Panc1 (cell line): ENCODE measurements around the gene NBDY. TPM values are rescaled to one million over a fixed set of nuclear protein-coding genes. Genes with fewer than 3 reads are reported as not detected.

Experiments used
- ATAC-seq: fragments of 200-7000 bp; cut with Tn5 transposase; 2 replicates; pipeline ENCODE4 v1.9.1; 2020; ENCODE audit warnings: mild to moderate bottlenecking, moderate library complexity
- BruUV-seq: library from RNA; stranded (reverse); fragments of 400-500 nt; replicated peaks from 2 replicates; lab custom pipeline; 2021; lab: Mats Ljungman, UMichigan
- CTCF ChIA-PET: fragments of 300-600 bp; sonication (Branson Sonifier 250); formaldehyde crosslinking; loops from one replicate; lab custom pipeline; 2022; ENCODE audit warnings: antibody characterized with exemption; lab: Charles Lee
- POLR2A ChIA-PET: fragments of 300-600 bp; sonication (Branson Sonifier 250); formaldehyde crosslinking; loops from one replicate; lab custom pipeline; 2022; ENCODE audit warnings: antibody characterized with exemption; lab: Charles Lee
- DNase-seq: peaks from one replicate; pipeline ENCODE4 v3.0.0-alpha.2; 2010; ENCODE audit warnings: low read depth, low spot score
- H3K27ac ChIP-seq: 2 replicates; pipeline ENCODE4 v1.5.1; 2011; ENCODE audit warnings: mild to moderate bottlenecking, low read length, inconsistent platforms
- H3K27me3 ChIP-seq: fragments of 200-500 bp; sonication (Bioruptor generic); 2 replicates; pipeline ENCODE4 v1.6.0; 2014; ENCODE audit warnings: low read length, inconsistent platforms; ENCODE audit not compliant: control insufficient read depth, insufficient read depth
- H3K36me3 ChIP-seq: fragments of 200-500 bp; sonication (Bioruptor generic); 2 replicates; pipeline ENCODE4 v1.5.1; 2014; ENCODE audit warnings: inconsistent platforms, mild to moderate bottlenecking, low read length, moderate library complexity; ENCODE audit not compliant: control insufficient read depth, insufficient read depth
- H3K4me1 ChIP-seq: 2 replicates; pipeline ENCODE4 v1.5.1; 2011; ENCODE audit warnings: inconsistent platforms, mild to moderate bottlenecking, low read length, moderate library complexity; ENCODE audit not compliant: control insufficient read depth, insufficient read depth
- H3K4me3 ChIP-seq, 2 experiments: 2 replicates each; pipeline ENCODE4 v1.5.1; 2011 to 2012; ENCODE audit warnings: low read depth in 2 of 2, low read length in 2 of 2, mild to moderate bottlenecking in 2 of 2, inconsistent platforms in 1 of 2, moderate library complexity in 1 of 2
- H3K9me3 ChIP-seq: fragments of 200-500 bp; sonication (Bioruptor generic); 2 replicates; pipeline ENCODE4 v1.5.1; 2014; ENCODE audit warnings: low read depth, mild to moderate bottlenecking, inconsistent platforms, low read length, moderate library complexity; ENCODE audit not compliant: control insufficient read depth, insufficient read depth
- SIN3A ChIP-seq: IDR thresholded peaks from 2 replicates; pipeline ENCODE4 v1.6.1; 2012; ENCODE audit warnings: low read depth, mild to moderate bottlenecking, low read length, moderate library complexity, borderline replicate concordance; ENCODE audit not compliant: insufficient read depth
- in situ Hi-C: cut with HindIII; loops from 2 replicates; pipeline ENCODE4 v1.10.0; 2016; ENCODE audit warnings: low sequenced_read_pairs, low pct_unique_long_range_greater_than_20kb
- intact Hi-C: fragments of 100-400 bp; cut with micrococcal nuclease; formaldehyde crosslinking; loops from one replicate; pipeline ENCODE4 v1.10.0; 2022; ENCODE audit not compliant: unreplicated experiment
- total RNA-seq: library from RNA; stranded (reverse); gene quantifications from one replicate; pipeline ENCODE4 v1.2.1, GENCODE V29; 2021; ENCODE audit not compliant: unreplicated experiment
- TF ChIP-seq, protein P1 (sequence below), 2 experiments: IDR thresholded peaks; 2 replicates each; pipeline ENCODE4 v1.6.1; 2011 to 2012; ENCODE audit warnings: low read depth in 2 of 2, control low read depth in 1 of 2, low read length in 1 of 2, mild to moderate bottlenecking in 1 of 2, moderate library complexity in 1 of 2; ENCODE audit not compliant: insufficient read depth in 1 of 2
- TF ChIP-seq, protein P2 (sequence below): fragments of 450-650 bp; IDR thresholded peaks from 2 replicates; pipeline ENCODE4 v1.5.1; 2017; ENCODE audit warnings: mild to moderate bottlenecking

Gene NBDY
- total RNA-seq, 1 experiment from 2014 or later, result 52.0 TPM

DNA sequence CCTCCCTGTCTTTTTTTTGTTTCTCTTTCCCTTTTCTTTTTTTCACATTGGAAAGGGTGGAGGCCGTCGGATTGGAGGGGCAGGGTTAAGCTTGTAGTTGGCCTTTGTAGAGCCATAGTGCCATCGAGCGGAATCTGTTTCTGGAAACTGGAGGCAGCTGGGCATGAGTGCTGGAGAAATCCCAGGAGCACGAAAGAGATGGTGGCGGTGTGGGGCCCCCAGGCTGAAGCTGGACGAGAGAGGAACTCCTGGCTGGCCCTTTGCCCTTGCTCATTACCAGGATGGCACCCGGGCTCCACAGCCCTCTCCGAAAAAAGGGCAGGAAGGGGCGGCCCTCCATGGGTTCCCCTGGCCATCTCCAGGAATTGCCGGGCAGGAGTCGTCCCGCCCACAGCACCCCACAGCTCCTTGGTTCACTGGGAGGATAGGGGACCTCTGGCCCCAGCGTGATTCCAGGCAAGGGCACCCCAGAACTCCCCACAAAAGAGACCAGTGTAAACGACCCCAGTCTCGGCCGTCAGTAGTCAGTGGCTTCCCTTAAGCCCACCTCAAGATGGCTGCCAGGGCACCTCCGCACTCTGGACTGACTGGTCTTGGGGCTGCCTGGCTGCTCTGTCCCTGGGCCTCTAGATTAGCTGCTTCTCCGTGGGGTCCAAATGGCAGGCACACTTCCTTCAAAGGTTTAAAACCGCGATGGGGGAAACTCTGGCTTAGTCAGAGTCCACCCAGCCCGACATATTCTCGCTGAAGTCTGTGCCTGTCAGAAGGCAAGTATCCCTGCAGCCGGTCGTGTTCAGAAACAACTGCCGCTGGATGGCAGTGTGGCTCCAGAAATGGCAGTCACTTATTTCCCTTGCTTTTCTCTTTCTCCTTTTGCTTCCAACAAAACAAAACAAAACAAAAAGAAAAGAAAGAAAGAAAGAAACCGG lies 74.1 kb downstream of the NBDY start:
- H3K36me3 ChIP-seq, result no peaks in the 10 kb centered on the region
- ChIA-PET POLR2A (no interaction called here), CTCF (interaction anchor here (2.0 kb wide), 1 partner anchor 175 kb away, joined by 5 read pairs; no protein-coding TSS in a partner anchor)
- H3K4me3 ChIP-seq, result peak overlapping the region in 1 of 2 experiments; percentile 12; a peak in 1 of 4 replicates
- DNase-seq, result peak; percentile 10
- H3K27me3 ChIP-seq, result no peaks in the 10 kb centered on the region
- BruUV-seq, result no TSS peak
- H3K27ac ChIP-seq, result no peak overlapping the region
- TF ChIP-seq, protein P1, sequence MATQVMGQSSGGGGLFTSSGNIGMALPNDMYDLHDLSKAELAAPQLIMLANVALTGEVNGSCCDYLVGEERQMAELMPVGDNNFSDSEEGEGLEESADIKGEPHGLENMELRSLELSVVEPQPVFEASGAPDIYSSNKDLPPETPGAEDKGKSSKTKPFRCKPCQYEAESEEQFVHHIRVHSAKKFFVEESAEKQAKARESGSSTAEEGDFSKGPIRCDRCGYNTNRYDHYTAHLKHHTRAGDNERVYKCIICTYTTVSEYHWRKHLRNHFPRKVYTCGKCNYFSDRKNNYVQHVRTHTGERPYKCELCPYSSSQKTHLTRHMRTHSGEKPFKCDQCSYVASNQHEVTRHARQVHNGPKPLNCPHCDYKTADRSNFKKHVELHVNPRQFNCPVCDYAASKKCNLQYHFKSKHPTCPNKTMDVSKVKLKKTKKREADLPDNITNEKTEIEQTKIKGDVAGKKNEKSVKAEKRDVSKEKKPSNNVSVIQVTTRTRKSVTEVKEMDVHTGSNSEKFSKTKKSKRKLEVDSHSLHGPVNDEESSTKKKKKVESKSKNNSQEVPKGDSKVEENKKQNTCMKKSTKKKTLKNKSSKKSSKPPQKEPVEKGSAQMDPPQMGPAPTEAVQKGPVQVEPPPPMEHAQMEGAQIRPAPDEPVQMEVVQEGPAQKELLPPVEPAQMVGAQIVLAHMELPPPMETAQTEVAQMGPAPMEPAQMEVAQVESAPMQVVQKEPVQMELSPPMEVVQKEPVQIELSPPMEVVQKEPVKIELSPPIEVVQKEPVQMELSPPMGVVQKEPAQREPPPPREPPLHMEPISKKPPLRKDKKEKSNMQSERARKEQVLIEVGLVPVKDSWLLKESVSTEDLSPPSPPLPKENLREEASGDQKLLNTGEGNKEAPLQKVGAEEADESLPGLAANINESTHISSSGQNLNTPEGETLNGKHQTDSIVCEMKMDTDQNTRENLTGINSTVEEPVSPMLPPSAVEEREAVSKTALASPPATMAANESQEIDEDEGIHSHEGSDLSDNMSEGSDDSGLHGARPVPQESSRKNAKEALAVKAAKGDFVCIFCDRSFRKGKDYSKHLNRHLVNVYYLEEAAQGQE (IDR thresholded peaks at IDR 0.05; ENCODE audit: insufficient read depth in 1 of 2, low read depth in 2 of 2, low read length in 1 of 2), result no peak
- TF ChIP-seq, protein P2, sequence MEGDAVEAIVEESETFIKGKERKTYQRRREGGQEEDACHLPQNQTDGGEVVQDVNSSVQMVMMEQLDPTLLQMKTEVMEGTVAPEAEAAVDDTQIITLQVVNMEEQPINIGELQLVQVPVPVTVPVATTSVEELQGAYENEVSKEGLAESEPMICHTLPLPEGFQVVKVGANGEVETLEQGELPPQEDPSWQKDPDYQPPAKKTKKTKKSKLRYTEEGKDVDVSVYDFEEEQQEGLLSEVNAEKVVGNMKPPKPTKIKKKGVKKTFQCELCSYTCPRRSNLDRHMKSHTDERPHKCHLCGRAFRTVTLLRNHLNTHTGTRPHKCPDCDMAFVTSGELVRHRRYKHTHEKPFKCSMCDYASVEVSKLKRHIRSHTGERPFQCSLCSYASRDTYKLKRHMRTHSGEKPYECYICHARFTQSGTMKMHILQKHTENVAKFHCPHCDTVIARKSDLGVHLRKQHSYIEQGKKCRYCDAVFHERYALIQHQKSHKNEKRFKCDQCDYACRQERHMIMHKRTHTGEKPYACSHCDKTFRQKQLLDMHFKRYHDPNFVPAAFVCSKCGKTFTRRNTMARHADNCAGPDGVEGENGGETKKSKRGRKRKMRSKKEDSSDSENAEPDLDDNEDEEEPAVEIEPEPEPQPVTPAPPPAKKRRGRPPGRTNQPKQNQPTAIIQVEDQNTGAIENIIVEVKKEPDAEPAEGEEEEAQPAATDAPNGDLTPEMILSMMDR, result peak; percentile 70
- in situ Hi-C loops, result no loop called here
- H3K9me3 ChIP-seq, result no peaks in the 10 kb centered on the region
- ATAC-seq, result 0 out of 2 replicates have a peak, but pooled peaks have one; percentile 77
- intact Hi-C loops, result loop anchor here (1.0 kb wide), 1 partner anchor 175 kb away; no protein-coding TSS in a partner anchor
- no peaks in the 10 kb centered on the region for H3K4me1 ChIP-seq

DNA sequence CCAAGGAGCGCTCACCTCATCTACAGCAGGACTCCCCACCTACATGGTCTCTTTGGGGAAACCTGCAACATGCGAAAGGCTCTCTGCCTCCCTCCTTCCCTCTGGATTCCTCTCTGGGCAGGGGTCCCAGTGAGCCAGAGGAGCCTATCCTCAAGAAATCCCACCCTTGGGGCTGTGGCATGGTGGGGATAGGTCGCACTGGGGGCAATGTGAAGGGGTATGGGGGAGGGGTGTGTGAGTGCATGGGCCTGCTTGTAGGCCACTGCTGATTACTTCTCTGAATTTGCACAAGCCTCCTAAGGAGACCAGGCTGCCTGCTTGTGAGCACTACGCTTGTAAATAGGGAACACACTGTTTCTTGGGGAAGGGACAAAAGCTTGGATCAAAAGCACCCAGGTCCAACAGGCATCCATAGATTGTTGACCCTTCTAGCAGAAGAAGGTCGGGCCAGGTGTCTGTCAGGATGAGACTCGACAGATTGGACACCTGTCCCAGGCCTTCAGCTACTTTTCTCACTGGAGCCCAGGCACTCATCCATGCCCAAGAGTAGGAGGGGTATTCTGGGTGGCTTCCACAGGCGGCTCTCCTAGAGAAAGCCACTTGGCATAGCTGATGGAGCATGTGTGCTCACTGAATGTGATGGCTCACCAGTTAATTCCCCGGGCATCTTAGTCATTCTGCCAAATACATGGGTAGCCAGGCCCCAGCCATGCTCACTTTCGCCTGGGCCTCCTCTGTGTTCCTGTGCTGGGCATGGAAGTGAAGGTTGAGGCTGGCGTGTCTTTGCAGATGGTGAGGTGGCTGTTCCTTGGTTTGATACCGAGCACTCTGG lies 75.0 kb downstream of the NBDY start:
- Histone ChIP-seq H3K27me3 (no peaks in the 10 kb centered on the region), H3K9me3 (no peaks in the 10 kb centered on the region), H3K4me1 (no peaks in the 10 kb centered on the region), H3K27ac (no peak overlapping the region), H3K36me3 (no peaks in the 10 kb centered on the region), H3K4me3 (no peak overlapping the region)
- intact Hi-C loops, result loop anchor here (1.0 kb wide), 1 partner anchor 174 kb away; no protein-coding TSS in a partner anchor
- CTCF ChIA-PET, result interaction anchor here (2.0 kb wide), 1 partner anchor 174 kb away, joined by 5 read pairs; no protein-coding TSS in a partner anchor
- in situ Hi-C loops, result no loop called here
- ATAC-seq, result no peak
- no peak for DNase-seq
- no TSS peak for BruUV-seq
- POLR2A ChIA-PET, result no interaction called here
- TF ChIP-seq, protein P2, result peak; percentile 4
- no peak for TF ChIP-seq SIN3A
